Middle frontal gyrus (tissue), 1 donor: Measurements from ENCODE around the gene SLC4A5.

ENCODE experiments used
- DNase-seq: peaks from one replicate; pipeline ENCODE4 v3.0.0-alpha.2; 2015; ENCODE audit warnings: low spot score; ENCODE audit errors: extremely low spot score

Gene SLC4A5

DNA sequence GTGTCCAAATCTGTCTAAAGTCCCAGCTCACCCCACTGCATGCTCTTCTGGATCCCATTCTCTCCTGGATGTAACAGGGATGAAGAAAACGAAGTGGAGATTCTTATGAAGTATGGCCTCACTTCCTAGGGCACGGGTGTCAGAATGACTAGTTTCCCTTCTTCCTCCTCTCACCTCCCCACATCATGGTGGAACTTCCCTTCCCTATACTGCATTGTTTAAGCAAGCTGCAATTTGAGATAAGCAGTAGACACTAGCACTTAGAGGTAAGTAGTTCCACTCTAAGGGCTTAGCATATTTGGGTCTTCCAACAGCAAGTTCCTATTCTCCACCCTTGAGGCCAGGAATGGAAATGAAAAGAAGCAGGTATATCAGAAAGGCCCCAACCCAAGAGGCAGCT, 29.7 kb downstream of the SLC4A5 start:
- DNase-seq = no peak

DNA sequence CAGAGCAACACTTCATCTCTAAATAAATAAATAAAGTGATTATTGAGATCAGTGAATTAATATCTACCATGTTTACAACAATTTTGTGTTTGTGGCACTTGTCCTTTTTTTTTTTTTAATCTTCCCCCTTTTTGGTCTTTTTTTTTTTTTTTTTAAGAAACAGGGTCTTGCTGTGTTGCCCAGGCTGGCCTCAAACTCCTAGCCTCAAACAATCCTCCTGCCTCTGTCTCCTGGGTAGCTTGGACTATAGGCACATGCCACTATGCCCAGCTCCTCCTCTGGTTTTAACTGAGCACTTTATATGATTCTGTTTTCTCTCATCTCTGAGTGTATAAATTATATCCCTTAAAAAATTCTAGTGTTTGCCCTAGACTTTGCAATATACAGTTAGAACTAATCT, 30.3 kb downstream of the SLC4A5 start:
- DNase-seq = no peak

DNA sequence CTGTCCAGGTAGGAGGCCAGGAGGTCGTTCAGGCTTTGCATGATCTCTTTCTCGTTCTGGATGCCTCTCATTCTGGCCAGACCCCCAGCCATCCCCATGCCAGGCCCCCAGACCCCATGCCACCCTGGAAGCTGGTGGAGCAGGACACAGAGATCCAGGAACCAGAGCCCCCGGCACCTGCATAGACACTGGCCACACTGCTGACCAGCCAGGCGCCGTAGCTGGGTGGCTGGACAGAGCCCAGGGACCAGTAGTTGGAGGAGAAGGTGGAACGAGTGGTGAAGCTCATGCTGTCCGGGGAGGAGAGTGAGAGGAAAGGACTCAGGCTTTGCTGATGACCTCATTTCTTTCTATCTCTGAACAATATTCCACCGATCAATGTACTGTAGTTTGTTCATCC, 35.5 kb downstream of the SLC4A5 start:
- DNase-seq = no peak

DNA sequence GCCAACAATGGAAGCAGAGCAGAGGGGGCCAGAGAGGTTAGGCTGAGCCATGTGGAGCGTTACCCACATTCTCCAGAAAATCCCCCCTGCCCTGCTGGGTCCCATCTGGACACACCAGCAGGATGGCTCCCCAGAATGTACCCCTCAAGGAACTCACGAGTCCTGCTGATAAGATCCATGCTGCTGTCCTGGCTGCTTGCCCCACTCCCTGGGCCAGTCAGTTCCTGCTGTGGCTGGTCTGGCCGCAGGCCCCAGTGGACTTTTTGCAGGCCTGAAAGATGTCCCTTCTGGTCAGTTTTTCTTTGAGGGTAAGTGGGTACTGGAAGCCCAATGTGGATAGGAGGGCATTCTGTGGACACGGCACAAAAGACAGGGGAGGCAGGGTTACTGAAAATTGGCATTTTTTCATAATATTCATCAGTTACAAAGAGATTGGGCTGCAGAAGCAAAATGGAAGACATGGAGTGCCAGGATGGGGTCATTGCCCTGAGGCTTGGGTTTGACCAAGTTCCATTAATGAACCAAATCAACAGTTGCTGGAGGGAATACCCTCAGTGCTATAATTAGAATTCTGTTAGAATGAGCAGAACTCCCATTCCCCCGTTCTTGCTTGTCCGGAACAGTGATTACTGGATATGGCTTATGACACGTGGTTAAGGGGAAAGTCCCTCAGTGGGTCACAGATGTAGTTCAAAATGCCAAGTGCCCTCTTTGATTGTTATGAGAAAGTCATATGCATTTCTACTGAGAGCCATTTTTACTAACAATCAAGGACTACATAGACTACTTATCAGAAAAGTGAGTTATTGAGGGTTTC, 38.7 kb downstream of the SLC4A5 start:
- DNase-seq = no peak

GRCh38 chr2:74302865-74303264, 40.4 kb downstream of the SLC4A5 start:
- no peak for DNase-seq

DNA sequence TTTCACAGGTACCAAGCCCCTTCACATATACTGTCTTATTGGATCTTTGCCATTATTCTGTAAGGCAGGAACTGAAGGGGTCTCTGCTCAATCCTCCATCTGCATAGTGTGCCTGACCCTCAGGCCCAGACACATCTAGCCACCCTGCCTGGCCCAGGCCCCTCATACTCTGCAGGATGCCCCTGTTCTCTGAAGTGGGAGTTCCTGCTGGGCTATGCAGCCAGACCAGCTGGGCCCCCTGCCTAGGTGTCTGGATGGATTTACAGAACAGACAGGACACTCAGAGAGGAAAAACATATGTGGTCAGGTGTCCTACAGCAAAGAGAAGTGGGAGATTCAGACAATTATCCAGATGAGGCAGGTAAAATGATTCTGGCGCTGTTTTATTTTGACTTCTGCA, 42.0 kb downstream of the SLC4A5 start:
- no peak for DNase-seq

DNA sequence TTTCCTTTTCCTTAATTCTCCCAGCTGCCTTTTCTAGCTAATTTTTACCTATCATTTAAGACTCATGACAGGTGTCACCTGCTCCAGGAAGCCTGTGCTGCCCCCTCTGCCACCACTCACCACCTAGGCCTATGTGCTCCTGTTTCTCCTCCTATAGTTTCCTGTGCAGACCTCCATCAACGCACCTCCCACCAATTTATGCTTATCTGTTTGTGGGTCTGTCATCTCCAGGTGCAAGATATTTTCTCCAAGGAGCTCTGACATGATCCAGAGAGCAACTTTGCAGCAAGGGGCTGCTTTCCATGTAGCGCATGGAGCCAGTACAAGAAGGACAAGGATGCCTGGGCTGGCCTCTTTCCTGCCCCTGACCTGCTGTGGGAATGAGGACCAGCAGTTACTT, 42.7 kb downstream of the SLC4A5 start:
- no peak for DNase-seq

DNA sequence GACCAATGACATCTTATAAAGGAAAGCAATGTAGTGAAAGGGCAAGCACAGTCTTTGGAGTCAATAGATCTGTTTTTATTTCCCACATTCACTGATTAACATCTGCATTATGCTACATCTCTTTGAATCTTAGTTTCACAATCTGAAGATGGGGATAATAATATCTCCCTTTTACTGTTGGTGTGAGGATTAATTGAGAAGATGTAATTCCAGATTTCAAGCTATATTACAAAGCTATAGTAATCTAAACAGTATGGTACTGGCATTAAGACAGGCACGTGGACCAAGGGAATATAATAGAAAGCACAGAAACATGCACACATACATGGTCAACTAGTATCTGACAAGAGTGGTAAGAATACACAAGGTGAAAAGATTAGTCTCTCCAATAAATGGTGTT, 45.3 kb downstream of the SLC4A5 start:
- DNase-seq = no peak

DNA sequence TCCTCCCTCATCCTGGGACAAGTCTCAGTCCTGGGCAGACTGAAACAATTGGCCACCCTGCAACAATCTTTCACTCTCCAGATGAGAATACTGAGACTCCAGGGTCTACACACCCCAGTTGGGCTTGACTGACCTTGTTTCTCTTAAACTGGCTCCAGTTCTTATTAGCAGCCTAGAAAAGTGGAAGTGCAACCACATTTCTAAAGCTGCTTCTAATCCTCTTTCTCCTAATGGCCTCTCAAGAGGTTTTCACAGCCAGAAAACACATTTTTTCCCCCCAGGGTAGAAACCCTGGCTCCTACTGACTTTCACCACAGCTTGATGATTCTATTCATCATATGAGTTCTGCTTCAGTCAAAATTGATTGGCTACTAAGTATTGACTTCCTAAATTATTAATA, 45.8 kb downstream of the SLC4A5 start:
- DNase-seq = no peak

- no peak for DNase-seq
Observed at GRCh38 chr2:74293191-74293991, 49.8 kb downstream of the SLC4A5 start.

- no peak for DNase-seq
Observed at GRCh38 chr2:74292751-74293150, 50.5 kb downstream of the SLC4A5 start.

DNA sequence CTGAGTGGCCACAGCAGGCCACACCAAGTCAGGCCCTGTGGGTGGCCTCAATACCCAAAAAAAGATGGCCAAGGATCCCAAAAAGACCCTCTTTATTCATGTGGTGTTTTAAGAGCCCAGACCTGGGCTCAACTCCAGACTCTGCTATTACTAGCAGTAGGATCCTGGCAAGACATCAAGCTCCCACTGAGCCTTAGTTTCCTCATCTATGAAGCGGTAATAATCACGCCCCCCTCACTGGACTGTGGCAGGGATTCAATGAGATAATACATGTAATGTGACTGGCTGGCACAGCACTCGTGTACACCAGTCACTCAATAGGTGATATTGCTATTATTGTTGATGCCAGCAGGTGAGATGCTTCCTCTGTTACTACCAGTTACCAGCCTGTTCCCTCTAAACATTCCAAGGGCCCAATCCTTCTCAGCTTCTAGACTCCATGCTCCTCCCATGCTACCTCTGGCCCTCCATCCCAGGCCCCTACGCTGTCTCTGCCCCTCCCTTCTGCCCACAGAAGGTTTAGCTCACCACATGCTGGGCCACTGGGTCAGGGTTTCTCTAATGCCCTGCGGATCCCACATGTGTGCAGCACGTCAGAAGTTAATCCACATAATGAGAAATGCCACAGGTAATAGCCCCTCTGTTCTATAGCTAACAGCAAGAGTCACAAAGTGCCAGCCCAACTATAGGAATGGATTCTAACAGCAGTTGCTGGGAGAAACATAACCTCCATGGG, 51.2 kb downstream of the SLC4A5 start:
- DNase-seq = no peak

DNA sequence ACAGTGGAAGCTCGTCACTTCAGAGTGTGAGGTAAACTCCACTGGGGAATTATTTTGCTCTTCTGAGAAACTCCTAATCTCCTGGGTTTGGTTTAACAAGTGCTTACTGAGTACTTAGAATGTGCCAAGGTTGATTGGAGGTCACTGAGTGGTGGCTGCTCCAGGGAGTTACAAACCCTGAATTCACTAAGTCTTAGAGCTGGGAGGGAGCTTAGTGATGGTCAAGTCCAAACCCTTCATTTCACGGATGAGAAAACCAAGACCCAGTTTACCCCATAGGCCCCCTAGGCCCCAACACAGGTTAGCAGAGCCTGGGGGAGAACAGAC, 52.0 kb downstream of the SLC4A5 start:
- no peak for DNase-seq

DNA sequence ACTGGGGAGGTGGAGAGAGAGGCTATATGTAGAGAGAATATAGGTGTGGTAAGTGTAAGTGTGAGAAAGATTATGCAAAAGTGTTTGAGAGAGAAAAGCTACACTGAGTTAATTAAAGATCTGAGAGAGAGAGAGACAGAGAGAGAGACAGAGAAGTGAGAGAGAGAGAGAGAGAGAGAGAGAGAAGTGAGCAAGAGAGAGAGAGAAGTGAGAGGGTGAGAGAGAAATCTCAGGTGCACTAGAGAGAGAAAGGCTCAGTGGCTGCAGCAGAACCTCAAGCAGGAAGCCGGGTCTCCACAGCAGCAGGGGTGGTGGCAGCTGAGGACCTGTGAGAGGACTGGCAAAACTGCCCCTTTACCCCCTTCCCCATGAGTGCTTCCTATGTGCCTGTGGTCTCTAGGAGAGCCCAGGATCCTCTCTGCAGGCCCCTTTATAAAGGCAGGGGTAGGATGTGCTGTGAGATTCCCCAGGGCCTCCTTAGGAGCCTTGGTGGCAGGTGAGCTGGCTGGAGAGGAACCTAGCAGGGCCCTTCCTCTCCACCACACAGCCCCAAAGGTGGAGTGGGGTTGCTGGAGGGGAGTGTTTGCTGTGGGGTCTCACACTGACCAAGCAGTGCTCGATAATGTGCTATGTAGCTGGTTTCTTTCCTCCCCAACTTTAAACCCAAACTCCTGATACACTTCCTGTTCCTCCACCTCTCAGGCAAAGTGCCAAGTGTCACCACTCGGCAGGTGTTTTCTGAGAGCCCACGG, 52.6 kb downstream of the SLC4A5 start:
- DNase-seq = no peak

DNA sequence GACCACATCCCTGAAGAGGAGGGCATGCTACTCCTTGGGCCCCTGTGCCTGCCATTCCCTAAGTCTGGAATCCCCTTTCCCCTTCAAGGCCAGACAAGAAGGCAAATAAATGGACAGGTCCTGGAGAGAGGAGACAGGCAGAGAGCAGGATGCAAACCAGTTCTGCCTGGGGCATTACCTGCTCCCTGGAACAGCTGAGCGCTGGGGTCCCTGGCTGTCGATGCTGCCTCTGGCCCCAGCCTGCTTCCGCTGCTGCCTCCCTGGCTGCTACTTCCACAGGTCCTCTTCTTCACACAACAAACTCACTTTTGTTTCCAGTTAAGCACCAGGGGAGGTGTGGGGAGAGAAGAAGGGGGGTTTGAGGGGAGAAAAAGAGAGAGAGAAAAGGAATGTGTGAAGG, 53.1 kb downstream of the SLC4A5 start:
- no peak for DNase-seq

DNA sequence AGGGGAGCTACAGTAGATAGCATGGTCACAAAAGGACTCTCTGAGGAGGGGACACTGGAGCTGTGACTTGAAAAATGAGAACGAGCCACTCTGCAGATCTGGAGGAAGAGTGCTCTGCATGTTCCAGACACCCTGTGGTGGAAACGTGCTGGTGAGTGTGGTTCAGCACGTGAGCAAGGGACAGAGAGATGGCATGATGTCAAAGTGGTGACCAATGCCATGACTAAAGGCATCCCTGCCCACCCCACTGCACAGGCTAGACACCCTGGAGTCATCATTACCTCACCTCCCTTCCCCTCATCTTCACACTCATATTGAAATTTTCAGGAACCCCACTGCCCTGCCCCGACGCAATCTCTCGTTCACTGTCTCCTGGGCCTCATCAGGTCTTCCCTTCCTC, 56.5 kb downstream of the SLC4A5 start:
- no peak for DNase-seq

DNA sequence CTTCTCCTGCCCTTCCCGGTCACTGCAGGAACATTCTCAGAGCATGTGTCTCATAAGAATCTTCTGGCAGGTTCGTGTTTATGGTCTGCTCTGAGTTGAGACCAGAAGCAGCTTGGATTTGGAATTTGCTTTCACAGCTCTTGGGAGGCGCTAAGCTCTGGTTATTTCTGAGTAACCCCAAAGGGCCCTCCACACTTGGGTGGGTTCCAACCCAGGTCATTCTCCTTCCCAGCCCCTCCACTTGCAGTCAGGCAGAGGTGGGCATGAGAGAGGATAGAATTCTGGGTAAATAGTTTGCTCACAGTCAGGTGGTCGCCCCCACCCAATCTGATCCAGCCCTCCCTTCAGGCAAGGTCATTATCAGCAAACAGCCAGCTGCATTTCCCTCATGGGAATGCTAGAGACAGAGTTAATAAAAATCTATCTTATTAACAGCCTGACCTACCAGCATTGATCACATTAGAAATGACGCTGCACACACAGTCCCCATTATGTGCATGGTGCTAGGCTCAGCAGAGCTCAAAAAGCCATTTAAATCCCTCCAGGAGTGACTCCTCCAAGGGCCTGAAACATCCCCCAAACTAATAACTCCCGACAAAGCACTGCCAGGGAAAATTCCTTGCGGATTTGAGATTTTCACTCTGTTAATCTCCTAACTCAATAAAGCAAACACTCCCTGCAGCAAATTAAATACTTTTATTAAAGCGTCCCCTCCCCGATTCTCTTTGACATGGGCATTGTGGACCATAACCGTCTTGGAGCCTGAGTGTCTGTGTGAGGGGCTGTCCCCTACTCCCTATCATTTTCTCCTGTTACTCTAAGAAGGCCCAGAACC, 61.9 kb downstream of the SLC4A5 start:
- DNase-seq = no peak

DNA sequence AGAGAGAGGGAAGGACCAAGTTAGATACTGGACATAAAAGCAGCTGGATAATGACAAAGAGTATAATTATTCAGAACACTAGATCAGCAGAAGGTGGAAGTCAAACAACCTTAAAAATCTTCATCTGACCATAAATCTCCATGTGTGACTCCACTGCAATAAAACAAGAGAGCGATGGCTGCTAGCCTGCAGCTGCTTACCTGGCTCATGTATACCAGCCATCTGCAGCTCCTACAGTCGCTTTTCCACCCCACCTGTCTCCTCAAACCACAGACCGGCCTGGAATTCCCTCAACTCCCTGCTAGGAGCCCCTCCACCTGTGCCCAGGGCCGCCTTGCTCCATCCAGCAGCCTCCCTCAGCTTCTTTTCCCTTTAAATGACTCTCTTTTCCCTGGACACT, 64.5 kb downstream of the SLC4A5 start:
- DNase-seq = no peak

DNA sequence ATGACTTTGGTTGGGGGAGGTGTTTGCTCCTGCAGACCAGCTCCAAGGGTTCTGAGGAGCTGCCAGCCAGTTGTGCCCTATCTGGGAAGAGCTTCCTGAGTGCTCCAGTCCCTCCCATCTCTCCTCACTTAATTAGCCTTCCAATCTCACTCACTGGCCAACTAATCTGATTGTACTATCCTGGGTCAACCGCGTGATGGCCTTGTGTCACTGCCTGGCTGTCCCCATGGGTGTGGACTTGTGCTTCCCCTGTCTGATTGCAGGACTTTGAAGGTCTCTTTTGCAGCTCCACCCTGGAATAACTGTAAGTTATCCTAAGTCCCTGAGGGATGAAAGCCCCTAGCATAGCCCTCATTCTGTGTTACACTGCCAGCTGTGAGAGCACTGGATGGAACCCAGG, 65.0 kb downstream of the SLC4A5 start:
- DNase-seq = no peak

DNA sequence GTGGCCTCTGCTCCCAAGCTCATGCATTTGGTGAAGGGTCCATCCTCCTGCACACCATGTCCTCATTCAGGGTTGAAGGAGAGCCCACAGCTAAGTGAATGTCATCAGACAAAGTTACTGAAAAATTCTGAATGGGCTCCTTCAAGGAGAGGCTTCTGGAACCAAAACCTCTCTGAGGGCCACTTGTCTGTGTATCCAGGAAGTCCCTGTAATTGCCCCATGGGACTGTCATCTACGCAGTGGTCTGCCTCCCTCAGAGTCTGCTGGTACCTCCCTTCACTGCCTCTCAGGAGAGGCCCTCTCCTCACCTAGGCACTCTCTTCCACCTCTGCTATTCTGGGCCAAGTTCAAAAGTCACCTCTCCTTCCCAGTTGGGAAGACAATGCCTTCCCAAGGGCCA, 68.0 kb downstream of the SLC4A5 start:
- DNase-seq = no peak

- no peak for DNase-seq
Observed at GRCh38 chr2:74269667-74270066, 73.5 kb downstream of the SLC4A5 start.
